H1 (cell line): ENCODE measurements around the gene HBB. TPM values are rescaled to one million over a fixed set of nuclear protein-coding genes. Genes with fewer than 3 reads are reported as not detected.

Experiments used
- CTCF ChIA-PET: fragments of 300-600 bp; sonication (Branson Sonifier 250); formaldehyde crosslinking; loops from one replicate; lab custom pipeline; 2021; ENCODE audit not compliant: partially characterized antibody; lab: Charles Lee
- POLR2A ChIA-PET: fragments of 300-600 bp; sonication (Branson Sonifier 250); formaldehyde crosslinking; loops from one replicate; lab custom pipeline; 2021; ENCODE audit warnings: inconsistent platforms; ENCODE audit not compliant: partially characterized antibody; lab: Charles Lee
- DNase-seq, 2 experiments: peaks; one replicate each; pipeline versions ENCODE4 v3.0.0 to v3.0.0-alpha.2; 2010 to 2022; ENCODE audit warnings: low spot score in 2 of 2, low read depth in 1 of 2, mixed read lengths in 1 of 2
- FAIRE-seq: peaks from 2 replicates; lab custom pipeline; 2011; peaks lifted over from hg19 to GRCh38; lab: Jason Lieb, UNC
- H2AFZ ChIP-seq: 2 replicates; pipeline ENCODE4 v1.8.1; 2012; ENCODE audit warnings: low read length, inconsistent platforms
- H2AK5ac ChIP-seq: 2 replicates; pipeline ENCODE4 v1.6.1; 2013; ENCODE audit warnings: low read depth, low read length
- H2BK120ac ChIP-seq: replicated peaks from 2 replicates; pipeline ENCODE3; 2013; ENCODE audit warnings: low read depth, low read length, inconsistent platforms
- H2BK12ac ChIP-seq: 2 replicates; pipeline ENCODE4 v1.6.1; 2013; ENCODE audit warnings: low read depth, low read length
- H2BK15ac ChIP-seq: 2 replicates; pipeline ENCODE4 v1.6.1; 2013; ENCODE audit warnings: low read length
- H2BK20ac ChIP-seq: 2 replicates; pipeline ENCODE4 v1.6.1; 2013; ENCODE audit warnings: low read length
- H2BK5ac ChIP-seq: 2 replicates; pipeline ENCODE4 v1.6.1; 2013; ENCODE audit warnings: low read depth, low read length
- H3K14ac ChIP-seq: 2 replicates; pipeline ENCODE4 v1.6.1; 2013; ENCODE audit warnings: inconsistent platforms; ENCODE audit not compliant: insufficient read length
- H3K18ac ChIP-seq: 2 replicates; pipeline ENCODE4 v1.6.1; 2013; ENCODE audit warnings: low read length; ENCODE audit errors: extremely low read depth
- H3K23ac ChIP-seq: 2 replicates; pipeline ENCODE4 v1.6.1; 2013; ENCODE audit warnings: inconsistent platforms; ENCODE audit not compliant: insufficient read length
- H3K23me2 ChIP-seq: 2 replicates; pipeline ENCODE4 v1.6.1; 2013; ENCODE audit warnings: low read depth, low read length
- H3K27ac ChIP-seq: 2 replicates; pipeline ENCODE4 v1.6.1; 2011; ENCODE audit warnings: low read depth, low read length, inconsistent platforms
- H3K27me3 ChIP-seq, 4 experiments: replicated peaks in 1 of 4; 1 replicate in 1 of 4; 2 replicates in 3 of 4; pipeline versions ENCODE4 v1.6.1 to v1.8.1; 2011 to 2013; ENCODE audit warnings: low read length in 3 of 4, mild to moderate bottlenecking in 3 of 4, inconsistent platforms in 2 of 4, mixed read lengths in 2 of 4, moderate library complexity in 1 of 4; ENCODE audit not compliant: control insufficient read depth in 3 of 4, insufficient read depth in 3 of 4; ENCODE audit errors: extremely low read depth in 1 of 4
- H3K36me3 ChIP-seq, 4 experiments: 2 replicates each; pipeline versions ENCODE4 v1.6.1 to v1.8.1; 2011 to 2013; ENCODE audit warnings: mild to moderate bottlenecking in 4 of 4, low read length in 3 of 4, moderate library complexity in 2 of 4, control low read depth in 1 of 4, inconsistent platforms in 1 of 4; ENCODE audit not compliant: insufficient read depth in 4 of 4, control insufficient read depth in 2 of 4
- H3K4ac ChIP-seq: replicated peaks from 2 replicates; pipeline ENCODE3; 2013; ENCODE audit warnings: low read length, low read depth, mixed read lengths, inconsistent platforms; ENCODE audit not compliant: insufficient read length
- H3K4me1 ChIP-seq, 4 experiments: replicated peaks in 1 of 4; 1 replicate in 1 of 4; 2 replicates in 3 of 4; pipeline versions ENCODE4 v1.6.1 to v1.8.1; 2011 to 2013; ENCODE audit warnings: low read length in 3 of 4, inconsistent platforms in 2 of 4, mixed read lengths in 1 of 4; ENCODE audit not compliant: insufficient read depth in 4 of 4, control insufficient read depth in 3 of 4
- H3K4me2 ChIP-seq, 2 experiments: 2 replicates each; pipeline versions ENCODE4 v1.6.1 to v1.8.1; 2011 to 2013; ENCODE audit warnings: low read depth in 2 of 2, low read length in 2 of 2, control low read depth in 1 of 2, inconsistent platforms in 1 of 2, mild to moderate bottlenecking in 1 of 2; ENCODE audit not compliant: insufficient read depth in 1 of 2
- H3K4me3 ChIP-seq, 4 experiments: fragments of 200-600, 300-600 bp in 1 of 4; sonication (generic), shearing (Covaris generic), sonication (Bioruptor Twin) in 1 of 4; 2 replicates each; pipeline versions ENCODE4 v1.5.1 to v1.8.1; 2011 to 2016; ENCODE audit warnings: low read length in 4 of 4, low read depth in 3 of 4, control low read depth in 2 of 4, inconsistent platforms in 2 of 4, mild to moderate bottlenecking in 2 of 4, mixed read lengths in 1 of 4, moderate library complexity in 1 of 4; ENCODE audit not compliant: insufficient read depth in 2 of 4; ENCODE audit errors: extremely low read depth in 1 of 4
- H3K56ac ChIP-seq: replicated peaks from 2 replicates; pipeline ENCODE3; 2013; ENCODE audit warnings: low read depth, mild to moderate bottlenecking, mixed read lengths, low read length, inconsistent platforms; ENCODE audit not compliant: insufficient read length
- H3K79me1 ChIP-seq: 2 replicates; pipeline ENCODE4 v1.6.1; 2013; ENCODE audit warnings: low read depth, low read length, control low read depth
- H3K79me2 ChIP-seq, 2 experiments: 2 replicates each; pipeline versions ENCODE4 v1.6.1 to v1.8.1; 2012 to 2013; ENCODE audit warnings: low read length in 2 of 2, mild to moderate bottlenecking in 2 of 2, inconsistent platforms in 1 of 2; ENCODE audit not compliant: insufficient read depth in 2 of 2, control insufficient read depth in 1 of 2
- H3K9ac ChIP-seq, 4 experiments: replicated peaks in 1 of 4; 1 replicate in 1 of 4; 2 replicates in 3 of 4; pipeline versions ENCODE4 v1.6.1 to v1.8.1; 2011 to 2013; ENCODE audit warnings: low read depth in 3 of 4, low read length in 3 of 4, control low read depth in 2 of 4, mild to moderate bottlenecking in 2 of 4, moderate library complexity in 2 of 4, inconsistent platforms in 1 of 4; ENCODE audit errors: extremely low read depth in 1 of 4
- H3K9me3 ChIP-seq, 2 experiments: 2 replicates each; pipeline versions ENCODE4 v1.6.1 to v1.8.1; 2012 to 2013; ENCODE audit warnings: mild to moderate bottlenecking in 2 of 2, moderate library complexity in 2 of 2, control low read depth in 1 of 2, inconsistent platforms in 1 of 2, low read depth in 1 of 2, low read length in 1 of 2, mixed read lengths in 1 of 2; ENCODE audit not compliant: insufficient read depth in 2 of 2
- H4K20me1 ChIP-seq, 2 experiments: replicated peaks in 1 of 2; 2 replicates each; pipeline versions ENCODE3 to v1.8.1; 2011 to 2013; ENCODE audit warnings: inconsistent platforms in 2 of 2, low read length in 2 of 2, mild to moderate bottlenecking in 1 of 2; ENCODE audit not compliant: insufficient read depth in 2 of 2, control insufficient read depth in 1 of 2
- H4K5ac ChIP-seq: 2 replicates; pipeline ENCODE4 v1.6.1; 2013; ENCODE audit warnings: low read length, low read depth, mixed read lengths, inconsistent platforms; ENCODE audit not compliant: insufficient read length
- H4K8ac ChIP-seq: 2 replicates; pipeline ENCODE4 v1.8.0; 2013; ENCODE audit warnings: mild to moderate bottlenecking, moderate library complexity, low read length, inconsistent platforms; ENCODE audit not compliant: insufficient read depth; ENCODE audit errors: extremely low read depth
- H4K91ac ChIP-seq: replicated peaks from 2 replicates; pipeline ENCODE3; 2013; ENCODE audit warnings: low read length, mixed read lengths, inconsistent platforms; ENCODE audit not compliant: insufficient read length
- CBX8 ChIP-seq: fragments of 300-800, 300-1000 bp; sonication (generic); IDR thresholded peaks from 2 replicates; pipeline ENCODE4 v1.7.1; 2016; ENCODE audit warnings: low read depth, low read length, borderline replicate concordance
- EP300 ChIP-seq, 2 experiments: IDR thresholded peaks; 1 replicate in 1 of 2; 2 replicates in 1 of 2; pipeline ENCODE4 v1.6.1; 2011 to 2012; ENCODE audit warnings: low read depth in 2 of 2, low read length in 2 of 2, mild to moderate bottlenecking in 2 of 2, borderline replicate concordance in 1 of 2, inconsistent platforms in 1 of 2, moderate library complexity in 1 of 2
- HDAC2 ChIP-seq, 2 experiments: fragments of 300-600 bp in 1 of 2; sonication (generic) in 1 of 2; IDR thresholded peaks; 2 replicates each; pipeline ENCODE4 v1.6.1; 2011 to 2012; ENCODE audit warnings: low read depth in 2 of 2, low read length in 2 of 2, mild to moderate bottlenecking in 2 of 2, moderate library complexity in 2 of 2, borderline replicate concordance in 1 of 2, inconsistent platforms in 1 of 2
- POU5F1 ChIP-seq: IDR thresholded peaks from 2 replicates; pipeline ENCODE4 v1.6.1; 2011; ENCODE audit warnings: low read depth, mild to moderate bottlenecking, low read length, moderate library complexity
- RXRA ChIP-seq: IDR thresholded peaks from 2 replicates; pipeline ENCODE4 v1.6.1; 2011; ENCODE audit warnings: low read depth, mild to moderate bottlenecking, low read length, moderate library complexity; ENCODE audit not compliant: insufficient read depth
- SIRT6 ChIP-seq: IDR thresholded peaks from one replicate; pipeline ENCODE4 v1.7.1; 2012; ENCODE audit warnings: low read length, inconsistent platforms
- SRF ChIP-seq: IDR thresholded peaks from 2 replicates; pipeline ENCODE4 v1.6.1; 2011; ENCODE audit warnings: mild to moderate bottlenecking, low read depth, low read length, moderate library complexity
- YY1 ChIP-seq: IDR thresholded peaks from 2 replicates; pipeline ENCODE4 v1.6.1; 2011; ENCODE audit warnings: low read depth, mild to moderate bottlenecking, low read length
- WGBS, 2 experiments: shearing (Covaris generic) in 1 of 2; methylation state at CpG; one replicate each; pipeline versions ENCODE4 v1.1.6 to v1.1.7; 2013 to 2015; ENCODE audit warnings: low lambda C conversion rate in 2 of 2, mixed read lengths in 2 of 2, inconsistent platforms in 1 of 2, low coverage in 1 of 2, missing lambda C conversion rate in 1 of 2; ENCODE audit not compliant: insufficient replicate concordance in 2 of 2, insufficient coverage in 1 of 2, insufficient read length in 1 of 2; ENCODE audit errors: extremely low coverage in 1 of 2, missing lambda C conversion rate in 1 of 2; 5-methylcytosine and 5-hydroxymethylcytosine counted together
- long read RNA-seq, 2 experiments: library from RNA in 1 of 2; library from capped mRNA in 1 of 2; stranded (forward); transcript quantifications; one replicate each; pipeline ENCODE4 v2.0.0, GENCODE V29; 2021; ENCODE audit warnings: inconsistent platforms in 1 of 2
- polyA minus RNA-seq, 3 experiments: library from RNA; depleted of rRNA, polyadenylated mRNA; stranded (reverse); fragments of >200 nt; gene quantifications; 1 replicate in 2 of 3; 2 replicates in 1 of 3; pipeline ENCODE4 v1.2.3, GENCODE V29; 2011
- polyA plus RNA-seq, 7 experiments: library from polyadenylated mRNA; depleted of rRNA in 3 of 7; stranded (reverse) in 5 of 7; unstranded in 2 of 7; fragments of >200 nt in 5 of 7; fragments of 200-250 nt in 2 of 7; gene quantifications; 1 replicate in 5 of 7; 2 replicates in 1 of 7; 4 replicates in 1 of 7; pipeline versions ENCODE4 v1.2.1 to v1.2.3, GENCODE V29; 2011 to 2013; ENCODE audit warnings: missing spikeins in 2 of 7, mixed read lengths in 2 of 7
- total RNA-seq: library from RNA; stranded (reverse); fragmentation: NEBNext Ultra II Directional; extraction: Animal tissue kit (Norgen Biotek cat#: 25700); gene quantifications from 2 replicates; pipeline ENCODE4 v1.2.1, GENCODE V29; 2021
- TF ChIP-seq, protein P1 (sequence below): IDR thresholded peaks from 2 replicates; pipeline ENCODE4 v1.6.1; 2012; ENCODE audit warnings: low read length, inconsistent platforms

HBB gene
- total RNA-seq: not detected in 2 replicates
- polyA plus RNA-seq (2011; rRNA removed): not detected in 2 replicates
- not detected for polyA plus RNA-seq (2011; cell fraction: cytosol; rRNA removed)
- not detected for polyA plus RNA-seq (2011; cell fraction: nucleus; rRNA removed)
- polyA plus RNA-seq (2012, experiment 1 of 2): not detected in 4 replicates
- polyA plus RNA-seq (2012, experiment 2 of 2): not detected
- not detected for polyA plus RNA-seq (2013, experiment 1 of 2)
- polyA plus RNA-seq (2013, experiment 2 of 2): not detected
- not detected in 2 replicates for polyA minus RNA-seq (2011; rRNA and poly(A)+ RNA removed)
- polyA minus RNA-seq (2011; cell fraction: cytosol; rRNA and poly(A)+ RNA removed): not detected
- polyA minus RNA-seq (2011; cell fraction: nucleus; rRNA and poly(A)+ RNA removed): not detected
- long read RNA-seq, experiment 1: 0 reads
- long read RNA-seq, experiment 2: 0 reads

DNA sequence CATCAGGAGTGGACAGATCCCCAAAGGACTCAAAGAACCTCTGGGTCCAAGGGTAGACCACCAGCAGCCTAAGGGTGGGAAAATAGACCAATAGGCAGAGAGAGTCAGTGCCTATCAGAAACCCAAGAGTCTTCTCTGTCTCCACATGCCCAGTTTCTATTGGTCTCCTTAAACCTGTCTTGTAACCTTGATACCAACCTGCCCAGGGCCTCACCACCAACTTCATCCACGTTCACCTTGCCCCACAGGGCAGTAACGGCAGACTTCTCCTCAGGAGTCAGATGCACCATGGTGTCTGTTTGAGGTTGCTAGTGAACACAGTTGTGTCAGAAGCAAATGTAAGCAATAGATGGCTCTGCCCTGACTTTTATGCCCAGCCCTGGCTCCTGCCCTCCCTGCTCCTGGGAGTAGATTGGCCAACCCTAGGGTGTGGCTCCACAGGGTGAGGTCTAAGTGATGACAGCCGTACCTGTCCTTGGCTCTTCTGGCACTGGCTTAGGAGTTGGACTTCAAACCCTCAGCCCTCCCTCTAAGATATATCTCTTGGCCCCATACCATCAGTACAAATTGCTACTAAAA is at the start of gene HBB:
Gene HBB, minus strand, starts transcription at position 340 of the 579 bp plus-strand sequence. Its CDS starts 50 bp downstream, at position 290.
- Histone ChIP-seq H3K14ac (no peak within 1 kb of the TSS), H2BK5ac (no peak within 1 kb of the TSS), H2BK12ac (no peak within 1 kb of the TSS), H2BK20ac (no peak within 1 kb of the TSS), H4K8ac (no peak within 1 kb of the TSS), H3K18ac (no peak within 1 kb of the TSS), H3K4ac (no peak within 1 kb of the TSS), H3K27me3 (no peaks in the 10 kb centered on the region), H3K9me3 (peaks cover under 1% of the 10 kb centered on the region in 2 experiments; a peak in 1 of 4 replicates), H2AK5ac (no peak within 1 kb of the TSS), H3K4me1 (no peaks in the 10 kb centered on the region), H2AFZ (no peak within 1 kb of the TSS), H3K23me2 (no peaks in the 10 kb centered on the region; the same call in 1 of the 2 replicates), H4K5ac (no peak within 1 kb of the TSS), H3K4me2 (no peak within 1 kb of the TSS), H3K4me3 (no peak within 1 kb of the TSS), H2BK120ac (no peak within 1 kb of the TSS), H3K36me3 (no peaks in the 10 kb centered on the region), H3K27ac (no peak within 1 kb of the TSS), H4K20me1 (no peaks in the 10 kb centered on the region), H3K56ac (no peak within 1 kb of the TSS), H4K91ac (no peak within 1 kb of the TSS), H2BK15ac (no peak within 1 kb of the TSS), H3K9ac (no peak within 1 kb of the TSS), H3K23ac (no peak within 1 kb of the TSS), H3K79me2 (no peaks in the 10 kb centered on the region), H3K79me1 (no peaks in the 10 kb centered on the region)
- 98% methylated on average over 3 of the region's 3 CpGs; no CpG with 5 or more reads in 1 of the 2 experiments for WGBS, 2 experiments
- POLR2A ChIA-PET: interaction anchor here (0.7 kb wide), 1 partner anchor 454 kb away, joined by 3 read pairs; no protein-coding TSS in a partner anchor
- DNase-seq (no peak), FAIRE-seq (no peak)
- CTCF ChIA-PET: no interaction called here
- no peak for TF ChIP-seq POU5F1
- no peak for TF ChIP-seq RXRA
- no peak for TF ChIP-seq CBX8
- TF ChIP-seq, protein P1, sequence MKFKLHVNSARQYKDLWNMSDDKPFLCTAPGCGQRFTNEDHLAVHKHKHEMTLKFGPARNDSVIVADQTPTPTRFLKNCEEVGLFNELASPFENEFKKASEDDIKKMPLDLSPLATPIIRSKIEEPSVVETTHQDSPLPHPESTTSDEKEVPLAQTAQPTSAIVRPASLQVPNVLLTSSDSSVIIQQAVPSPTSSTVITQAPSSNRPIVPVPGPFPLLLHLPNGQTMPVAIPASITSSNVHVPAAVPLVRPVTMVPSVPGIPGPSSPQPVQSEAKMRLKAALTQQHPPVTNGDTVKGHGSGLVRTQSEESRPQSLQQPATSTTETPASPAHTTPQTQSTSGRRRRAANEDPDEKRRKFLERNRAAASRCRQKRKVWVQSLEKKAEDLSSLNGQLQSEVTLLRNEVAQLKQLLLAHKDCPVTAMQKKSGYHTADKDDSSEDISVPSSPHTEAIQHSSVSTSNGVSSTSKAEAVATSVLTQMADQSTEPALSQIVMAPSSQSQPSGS: no peak
- TF ChIP-seq SRF: no peak
- TF ChIP-seq HDAC2 (IDR thresholded peaks at IDR 0.05; ENCODE audit: borderline replicate concordance in 1 of 2, low read depth in 2 of 2, low read length in 2 of 2): no peak
- TF ChIP-seq EP300 (IDR thresholded peaks at IDR 0.05; ENCODE audit: borderline replicate concordance in 1 of 2, low read depth in 2 of 2, low read length in 2 of 2): no peak
- no peak for TF ChIP-seq YY1
- no peak for TF ChIP-seq SIRT6
